ENCODE results near the gene GAPT. TPM values are rescaled to one million over a fixed set of nuclear protein-coding genes. Genes with fewer than 3 reads are reported as not detected.
A peak's percentile ranks its signal among the peaks of the same experiment; 100 is the strongest.

Gene GAPT
- total RNA-seq, 1 donor from 2014 or later, result not detected

- DNase-seq, result peak; percentile 84
These were observed 29.1 kb upstream of the GAPT start for GRCh38 chr5:58462154-58462553.

GRCh38 chr5:58462623-58463230 lies 28.5 kb upstream of the GAPT start:
- DNase-seq, result peak; percentile 86

GRCh38 chr5:58466939-58467338 lies 24.3 kb upstream of the GAPT start:
- DNase-seq, result peak; percentile 56

- DNase-seq, result no peak
These were observed 21.3 kb upstream of the GAPT start for GRCh38 chr5:58469896-58470295.

GRCh38 chr5:58475404-58475803 lies 15.8 kb upstream of the GAPT start:
- DNase-seq, result no peak

- DNase-seq, result peak; percentile 34
These were observed 13.4 kb upstream of the GAPT start for GRCh38 chr5:58477760-58478376.

GRCh38 chr5:58481066-58481676 lies 10.1 kb upstream of the GAPT start:
- no peak for DNase-seq

GRCh38 chr5:58481828-58482227 lies 9.4 kb upstream of the GAPT start:
- DNase-seq, result no peak

- DNase-seq, result no peak
These were observed 8.7 kb upstream of the GAPT start for GRCh38 chr5:58482536-58482935.

GRCh38 chr5:58484505-58484904 lies 6.7 kb upstream of the GAPT start:
- no peak for DNase-seq

GRCh38 chr5:58486290-58486689 lies 4.9 kb upstream of the GAPT start:
- DNase-seq, result no peak

- DNase-seq, result no peak
These were observed 709 bp upstream of the GAPT start for GRCh38 chr5:58490402-58491050.

GRCh38 chr5:58493141-58493540 lies 1.9 kb downstream of the GAPT start:
- DNase-seq, result no peak

GRCh38 chr5:58496488-58496887 lies 5.3 kb downstream of the GAPT start:
- DNase-seq, result no peak

- no peak for DNase-seq
These were observed 6.2 kb downstream of the GAPT start for GRCh38 chr5:58497386-58497785.

GRCh38 chr5:58497921-58498320 lies 6.7 kb downstream of the GAPT start:
- DNase-seq, result no peak

- DNase-seq, result peak; percentile 79
These were observed 7.2 kb downstream of the GAPT start for GRCh38 chr5:58498340-58498942.

GRCh38 chr5:58499231-58499630 lies 8.0 kb downstream of the GAPT start:
- no peak for DNase-seq

GRCh38 chr5:58499941-58500340 lies 8.7 kb downstream of the GAPT start:
- no peak for DNase-seq

GRCh38 chr5:58501778-58502417 lies 10.7 kb downstream of the GAPT start:
- DNase-seq, result no peak

- no peak for DNase-seq
These were observed 12.3 kb downstream of the GAPT start for GRCh38 chr5:58503390-58504046.

GRCh38 chr5:58504766-58505165 lies 13.5 kb downstream of the GAPT start:
- DNase-seq, result no peak
